HuH-7.5 (cell line): ENCODE data around the gene SPESP1.

Experiments
- DNase-seq: peaks from one replicate; pipeline ENCODE4 v3.0.0; 2011; ENCODE audit warnings: low spot score

The SPESP1 gene

DNA sequence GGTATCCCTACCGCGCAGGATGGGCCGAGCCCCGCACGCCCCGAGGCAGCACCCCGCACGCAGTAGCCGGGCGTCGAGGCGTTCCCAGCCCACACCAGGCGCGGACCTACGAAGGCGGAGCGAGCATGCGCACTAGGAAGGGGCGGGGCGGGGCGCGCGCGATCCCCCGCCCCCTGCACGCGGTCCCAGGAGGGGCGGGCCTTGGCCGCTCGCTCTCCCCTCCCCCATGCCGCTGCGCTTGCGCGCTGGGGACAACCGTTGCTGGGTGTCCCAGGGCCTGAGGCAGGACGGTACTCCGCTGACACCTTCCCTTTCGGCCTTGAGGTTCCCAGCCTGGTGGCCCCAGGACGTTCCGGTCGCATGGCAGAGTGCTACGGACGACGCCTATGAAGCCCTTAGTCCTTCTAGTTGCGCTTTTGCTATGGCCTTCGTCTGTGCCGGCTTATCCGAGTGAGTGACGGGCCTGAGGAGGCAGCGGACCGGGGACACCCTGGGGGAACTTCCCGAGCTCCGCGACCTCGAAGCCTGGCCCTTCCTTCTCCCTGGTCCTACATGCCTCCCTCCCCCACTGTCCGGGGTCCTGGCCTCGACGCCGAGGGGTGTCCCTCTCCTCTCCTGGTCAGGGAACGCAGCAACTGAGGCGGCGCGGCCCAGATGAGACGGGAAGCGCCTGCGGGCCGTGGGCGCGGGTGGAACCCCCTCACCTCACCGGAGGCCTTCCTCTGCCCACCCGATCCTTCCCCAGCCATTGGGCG lies at the start of gene SPESP1:
Gene SPESP1 (plus strand): TSS at position 258 of the 755 bp plus-strand sequence. CDS start 129 bp downstream, at position 387.
- DNase-seq, result no peak

DNA sequence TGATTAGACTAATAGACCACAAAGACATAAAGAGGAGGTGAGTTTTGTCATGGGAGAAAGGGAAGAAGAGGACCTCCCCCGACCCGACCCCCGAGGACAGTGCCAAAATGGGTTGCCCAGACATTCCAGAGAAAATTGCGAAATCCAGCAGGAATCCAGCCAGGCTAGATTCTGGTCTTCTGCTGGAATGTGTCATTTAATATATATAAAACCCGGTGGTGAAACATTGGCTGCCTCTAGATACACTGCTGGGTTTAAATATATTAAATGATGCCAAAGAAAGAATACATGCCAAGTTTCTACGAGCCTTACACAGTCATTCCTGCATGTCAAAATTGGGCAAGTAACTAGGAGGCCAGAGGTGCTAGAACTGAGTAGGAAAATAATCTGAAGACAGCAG lies 45.3 kb upstream of the SPESP1 start:
- no peak for DNase-seq

GRCh38 chr15:68887120-68887519 lies 43.2 kb upstream of the SPESP1 start:
- DNase-seq, result no peak

DNA sequence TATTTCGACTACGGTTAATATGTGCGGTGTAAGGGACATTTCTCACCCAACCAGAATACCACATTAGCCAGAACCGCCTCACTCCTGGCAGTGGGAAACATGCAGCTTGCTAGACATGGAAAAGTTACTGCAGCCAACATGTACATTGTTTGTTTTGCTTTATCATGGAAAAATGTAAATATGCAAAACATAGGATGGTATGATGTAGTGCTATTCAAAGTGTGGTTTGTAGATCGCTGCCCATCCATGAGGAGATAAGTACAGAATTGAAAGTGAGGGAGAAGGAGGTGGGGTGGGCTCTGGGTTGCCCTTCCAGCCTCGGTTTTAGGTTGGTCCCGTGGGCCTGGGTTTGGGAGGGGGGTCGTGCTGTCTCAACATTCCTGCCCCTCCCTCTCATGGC lies 42.5 kb upstream of the SPESP1 start:
- no peak for DNase-seq

- DNase-seq, result no peak
These were observed 41.9 kb upstream of the SPESP1 start for GRCh38 chr15:68888419-68888818.

GRCh38 chr15:68894208-68894607 lies 36.1 kb upstream of the SPESP1 start:
- DNase-seq, result no peak

GRCh38 chr15:68896178-68896577 lies 34.1 kb upstream of the SPESP1 start:
- DNase-seq, result no peak

- no peak for DNase-seq
These were observed 33.3 kb upstream of the SPESP1 start for GRCh38 chr15:68897016-68897415.

GRCh38 chr15:68900027-68900426 lies 30.3 kb upstream of the SPESP1 start:
- no peak for DNase-seq

DNA sequence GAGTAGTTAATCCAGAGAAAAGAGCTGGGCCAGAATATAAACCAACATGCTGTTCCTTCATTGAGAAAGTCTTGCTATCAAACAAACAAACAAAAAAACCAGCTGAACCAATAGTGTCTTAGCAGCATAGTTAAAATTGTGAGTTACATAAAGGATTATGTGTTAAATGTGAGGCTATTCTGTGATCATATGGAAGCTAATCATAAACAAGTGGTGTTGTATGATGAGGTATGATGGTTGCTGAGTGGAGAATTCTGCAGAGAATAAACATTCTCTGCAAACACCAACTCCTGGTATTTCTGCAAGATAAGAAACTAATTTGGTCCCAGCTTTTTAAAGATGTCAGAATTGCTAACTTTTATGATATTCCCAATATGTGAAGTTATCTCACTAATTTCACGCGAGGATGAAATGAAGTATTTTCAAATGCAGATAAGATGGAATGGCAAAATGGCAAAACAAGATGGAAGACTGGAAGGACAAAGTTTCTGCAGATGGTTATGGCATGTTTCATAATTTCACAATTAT lies 22.9 kb upstream of the SPESP1 start:
- no peak for DNase-seq

DNA sequence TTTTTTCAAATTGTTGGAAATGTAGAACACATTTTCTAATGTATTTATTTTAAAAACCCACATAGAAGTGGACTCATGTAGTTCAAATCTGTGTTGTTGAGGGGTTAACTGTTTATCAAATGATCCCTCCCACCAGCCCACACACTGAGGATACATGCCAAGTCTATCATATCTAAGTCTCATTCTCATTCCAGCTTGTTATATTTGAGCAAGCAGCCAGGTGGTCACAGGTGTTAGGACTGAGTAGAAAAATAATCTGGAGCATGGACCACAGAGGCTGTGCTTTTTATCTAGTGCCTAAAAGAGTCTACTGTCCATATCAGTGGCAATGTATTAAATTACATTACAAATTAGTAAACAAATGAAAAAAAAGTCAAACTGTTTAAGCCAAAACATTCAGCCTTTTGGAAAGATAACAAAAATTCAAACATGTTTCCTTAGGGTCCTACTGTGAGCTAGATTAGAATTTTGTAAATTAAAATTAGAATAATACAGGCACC lies 20.7 kb upstream of the SPESP1 start:
- no peak for DNase-seq

DNA sequence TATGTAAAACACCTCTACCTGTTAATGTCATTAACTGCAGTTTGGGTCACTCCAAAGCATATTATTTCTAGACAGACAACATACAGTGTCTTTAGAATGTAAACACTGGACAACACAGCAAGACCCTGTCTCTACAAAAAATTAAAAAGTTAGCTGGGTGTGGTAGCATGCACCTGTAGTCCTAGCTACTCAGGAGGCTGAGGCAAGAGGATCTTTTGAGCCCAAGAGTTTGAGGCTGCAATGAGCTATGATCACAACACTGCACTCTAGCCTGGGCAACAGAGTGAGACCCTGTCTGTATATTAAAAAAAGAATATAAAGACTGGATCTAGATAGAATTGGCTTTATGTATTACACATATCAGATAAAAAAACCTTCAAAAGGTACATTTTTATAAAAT lies 20.0 kb upstream of the SPESP1 start:
- no peak for DNase-seq

- DNase-seq, result no peak
These were observed 19.5 kb upstream of the SPESP1 start for GRCh38 chr15:68910816-68911215.

- no peak for DNase-seq
These were observed 8.4 kb upstream of the SPESP1 start for GRCh38 chr15:68921926-68922325.

- peak; percentile 87 for DNase-seq
These were observed 5.3 kb upstream of the SPESP1 start for GRCh38 chr15:68924866-68925560.

DNA sequence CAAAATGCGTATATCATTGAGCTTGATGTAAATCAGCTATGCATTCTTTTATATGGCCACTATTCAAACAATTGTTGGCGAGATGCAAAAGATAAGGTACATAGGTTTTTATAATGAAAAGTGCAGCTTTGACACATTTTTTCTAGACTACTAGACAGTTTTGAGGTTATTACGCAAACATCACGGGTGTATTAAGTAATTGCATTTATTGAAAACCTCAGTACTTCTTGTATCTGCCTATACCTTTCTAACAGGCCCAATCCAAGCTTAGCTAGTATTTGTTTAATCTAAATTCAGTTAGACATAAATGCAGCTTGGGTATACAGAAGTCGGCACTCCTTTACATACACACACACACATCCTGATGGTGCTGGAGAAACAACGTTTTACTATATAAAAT lies 2.7 kb downstream of the SPESP1 start:
- DNase-seq, result no peak

DNA sequence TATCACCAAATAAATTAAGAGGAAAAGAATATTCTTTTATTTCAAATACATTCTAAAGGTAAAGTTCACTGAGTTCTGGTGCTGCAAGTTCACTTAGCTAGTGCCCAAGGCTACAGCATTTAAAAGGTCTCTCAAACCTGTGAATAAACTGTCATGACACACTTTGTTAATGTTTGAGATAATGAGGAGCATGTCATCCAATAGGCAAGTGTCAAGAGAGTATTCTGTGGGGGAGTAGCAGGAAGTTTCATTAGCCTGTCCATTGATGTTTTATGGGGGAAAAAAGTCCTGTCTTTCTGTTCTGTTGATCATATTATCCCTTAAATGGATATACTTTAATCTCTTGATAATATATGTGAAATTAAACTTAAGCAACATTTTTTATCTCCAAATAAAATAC lies 4.0 kb downstream of the SPESP1 start:
- no peak for DNase-seq

DNA sequence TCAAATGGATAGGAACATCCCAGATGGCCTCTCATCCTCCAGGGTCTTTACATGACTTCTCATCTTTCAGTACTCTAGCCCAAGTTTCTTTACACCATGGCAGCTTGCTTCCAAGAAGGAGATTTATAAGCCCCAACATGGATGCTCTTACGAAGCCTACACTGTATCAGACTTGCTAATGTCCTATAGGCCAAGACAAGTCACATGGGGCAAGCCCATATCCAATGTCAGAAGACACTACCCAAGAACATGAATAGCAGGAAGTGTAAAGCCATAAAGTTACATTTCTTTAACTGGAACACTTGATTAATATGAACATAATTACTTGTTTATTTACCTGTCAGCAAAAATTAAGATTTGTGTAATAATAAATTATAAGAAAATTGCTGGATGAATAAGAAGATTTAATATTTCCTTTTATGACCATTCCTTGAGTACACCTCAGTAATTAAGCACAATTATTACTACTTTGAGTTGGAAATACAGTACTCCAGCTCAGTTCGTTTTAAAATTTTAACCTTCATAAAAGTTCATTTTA lies 5.1 kb downstream of the SPESP1 start:
- DNase-seq, result no peak

- no peak for DNase-seq
These were observed 9.2 kb downstream of the SPESP1 start for GRCh38 chr15:68939501-68939900.

DNA sequence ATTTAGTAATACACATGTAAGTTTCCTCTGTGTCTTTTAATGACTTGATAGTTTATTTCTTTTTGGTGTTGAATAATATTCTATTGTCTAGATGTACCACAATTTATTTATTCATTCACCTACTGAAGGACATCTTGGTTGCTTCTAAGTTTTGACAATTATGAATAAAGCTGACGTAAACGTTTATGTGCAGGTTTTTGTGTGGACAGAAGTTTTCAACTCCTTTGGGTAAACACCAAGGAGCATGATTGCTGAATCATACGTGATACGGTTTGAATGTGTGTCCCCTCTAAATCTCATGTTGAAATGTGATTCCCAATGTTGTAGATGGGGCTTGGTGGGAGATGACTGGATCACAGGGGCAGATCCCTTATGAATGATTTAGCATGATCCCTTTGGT lies 21.5 kb downstream of the SPESP1 start:
- no peak for DNase-seq

DNA sequence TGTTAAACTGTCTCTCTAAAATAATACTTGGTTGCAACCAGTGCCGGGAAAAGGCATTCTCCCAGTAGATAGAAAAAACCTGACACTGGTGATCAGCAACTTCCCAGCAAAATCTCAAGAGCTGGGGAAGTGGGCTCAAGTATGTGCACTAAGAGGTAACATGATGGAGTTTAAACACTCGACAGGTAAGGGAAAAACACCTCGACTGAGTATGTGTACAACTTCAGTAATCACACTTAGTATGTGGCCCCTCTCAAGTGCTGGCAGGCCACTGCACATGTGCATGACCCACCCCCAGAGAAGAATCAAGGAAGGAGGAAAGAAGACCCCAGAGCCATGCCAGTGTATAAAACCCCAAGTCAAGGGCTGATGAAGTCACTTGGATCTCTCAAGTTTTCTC lies 27.4 kb downstream of the SPESP1 start:
- no peak for DNase-seq

DNA sequence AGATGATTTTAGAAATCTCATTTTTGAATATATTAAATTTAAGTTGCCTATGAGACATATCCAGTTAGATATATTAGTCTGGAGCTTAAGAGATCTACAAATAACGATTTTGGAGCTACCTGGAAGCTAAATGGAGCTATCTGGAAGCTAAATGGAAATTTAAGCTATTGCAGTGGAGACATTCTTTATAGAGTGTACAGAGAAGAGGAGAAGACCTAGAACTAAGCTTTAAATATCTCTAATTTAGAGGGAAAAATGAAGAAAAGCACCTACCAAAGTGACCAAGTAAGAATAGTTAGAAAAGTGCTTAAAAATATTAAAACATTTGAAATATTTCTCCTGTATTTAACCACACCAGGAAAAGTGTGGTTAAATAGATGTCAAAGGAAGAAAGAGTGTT lies 28.3 kb downstream of the SPESP1 start:
- no peak for DNase-seq

DNA sequence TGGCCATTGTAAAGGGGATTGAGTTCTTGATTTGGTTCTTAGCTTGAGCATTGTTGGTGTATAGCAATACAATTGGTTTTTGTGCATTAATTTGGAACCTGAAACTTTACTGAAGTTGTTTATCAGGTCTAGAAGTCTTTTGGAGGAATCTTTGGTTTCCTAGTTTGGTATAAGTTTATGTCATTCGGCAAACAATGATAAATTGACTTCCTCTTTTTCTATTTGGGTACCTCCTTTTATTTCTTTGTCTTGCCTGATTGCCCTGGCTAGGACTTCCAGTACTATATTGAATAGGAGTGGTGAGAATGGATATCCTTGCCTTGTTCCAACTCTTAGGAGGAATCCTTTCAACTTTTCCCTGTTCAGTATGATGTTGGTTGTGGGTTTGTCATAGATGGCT lies 32.1 kb downstream of the SPESP1 start:
- DNase-seq, result no peak
